ENCODE measurements around the gene IQSEC3.
A peak's percentile ranks its signal among the peaks of the same experiment; 100 is the strongest.

IQSEC3 gene

GRCh38 chr12:106118-106591 is 39.6 kb downstream of the IQSEC3 start:
- no peak for TF ChIP-seq CTCF (IDR thresholded peaks at IDR 0.05; ENCODE audit: unreplicated experiment in 3 of 3)
- no peaks in the 10 kb centered on the region for H3K9me3 Mint-ChIP-seq
- H3K4me1 Mint-ChIP-seq = peaks cover 68% of the 10 kb centered on the region
- peaks cover 22% of the 10 kb centered on the region for H3K27me3 Mint-ChIP-seq (ENCODE audit: low read depth)
- H3K36me3 Mint-ChIP-seq (ENCODE audit: low read depth) = no peaks in the 10 kb centered on the region
- no peak overlapping the region for H3K4me3 Mint-ChIP-seq
- H3K27ac Mint-ChIP-seq = peak overlapping the region; percentile 68 to 72 (median 70)

GRCh38 chr12:108594-108993 is 42.0 kb downstream of the IQSEC3 start:
- Mint-ChIP-seq H3K27me3 (ENCODE audit: low read depth) (peaks cover 4% of the 10 kb centered on the region), H3K4me1 (peaks cover 75% of the 10 kb centered on the region), H3K4me3 (no peak overlapping the region), H3K27ac (peak overlapping the region in 1 of 3 experiments; percentile 93), H3K9me3 (no peaks in the 10 kb centered on the region), H3K36me3 (ENCODE audit: low read depth) (no peaks in the 10 kb centered on the region)
- TF ChIP-seq CTCF (IDR thresholded peaks at IDR 0.05; ENCODE audit: unreplicated experiment in 3 of 3) = no peak

- Mint-ChIP-seq H3K9me3 (no peaks in the 10 kb centered on the region), H3K27ac (peak overlapping the region; percentile 89 to 93 (median 91)), H3K36me3 (ENCODE audit: low read depth) (no peaks in the 10 kb centered on the region), H3K4me3 (peak overlapping the region in 1 of 3 experiments; percentile 3), H3K27me3 (ENCODE audit: low read depth) (peaks cover 4% of the 10 kb centered on the region), H3K4me1 (peaks cover 77% of the 10 kb centered on the region)
- TF ChIP-seq CTCF (IDR thresholded peaks at IDR 0.05; ENCODE audit: unreplicated experiment in 3 of 3) = no peak
These were observed 42.9 kb downstream of the IQSEC3 start for GRCh38 chr12:109446-109845.

- no peaks in the 10 kb centered on the region for H3K9me3 Mint-ChIP-seq
- H3K27ac Mint-ChIP-seq = peak overlapping the region; percentile 89 to 93 (median 91)
- no peak for TF ChIP-seq CTCF (IDR thresholded peaks at IDR 0.05; ENCODE audit: unreplicated experiment in 3 of 3)
- H3K27me3 Mint-ChIP-seq (ENCODE audit: low read depth) = peaks cover 4% of the 10 kb centered on the region
- peak overlapping the region in 2 of 3 experiments; percentile 2 to 6 for H3K4me3 Mint-ChIP-seq
- no peaks in the 10 kb centered on the region for H3K36me3 Mint-ChIP-seq (ENCODE audit: low read depth)
- peaks cover 80% of the 10 kb centered on the region for H3K4me1 Mint-ChIP-seq
These were observed 43.3 kb downstream of the IQSEC3 start for GRCh38 chr12:109872-110271.

GRCh38 chr12:111699-112493 is 45.3 kb downstream of the IQSEC3 start:
- Mint-ChIP-seq H3K27me3 (ENCODE audit: low read depth) (peaks cover 13% of the 10 kb centered on the region), H3K36me3 (ENCODE audit: low read depth) (no peaks in the 10 kb centered on the region), H3K4me3 (peak overlapping the region; percentile 18 to 56 (median 49)), H3K4me1 (peaks cover 67% of the 10 kb centered on the region), H3K9me3 (no peaks in the 10 kb centered on the region), H3K27ac (peak overlapping the region; percentile 89 to 93 (median 91))
- TF ChIP-seq CTCF (IDR thresholded peaks at IDR 0.05; ENCODE audit: unreplicated experiment in 3 of 3) = no peak

GRCh38 chr12:113347-113746 is 46.8 kb downstream of the IQSEC3 start:
- Mint-ChIP-seq H3K27me3 (ENCODE audit: low read depth) (peaks cover 13% of the 10 kb centered on the region), H3K27ac (peak overlapping the region; percentile 59 to 93 (median 91)), H3K4me1 (peaks cover 59% of the 10 kb centered on the region), H3K4me3 (no peak overlapping the region), H3K9me3 (no peaks in the 10 kb centered on the region), H3K36me3 (ENCODE audit: low read depth) (no peaks in the 10 kb centered on the region)
- no peak for TF ChIP-seq CTCF (IDR thresholded peaks at IDR 0.05; ENCODE audit: unreplicated experiment in 3 of 3)
